Measurements from ENCODE around the gene TIAM1.

The TIAM1 gene

DNA sequence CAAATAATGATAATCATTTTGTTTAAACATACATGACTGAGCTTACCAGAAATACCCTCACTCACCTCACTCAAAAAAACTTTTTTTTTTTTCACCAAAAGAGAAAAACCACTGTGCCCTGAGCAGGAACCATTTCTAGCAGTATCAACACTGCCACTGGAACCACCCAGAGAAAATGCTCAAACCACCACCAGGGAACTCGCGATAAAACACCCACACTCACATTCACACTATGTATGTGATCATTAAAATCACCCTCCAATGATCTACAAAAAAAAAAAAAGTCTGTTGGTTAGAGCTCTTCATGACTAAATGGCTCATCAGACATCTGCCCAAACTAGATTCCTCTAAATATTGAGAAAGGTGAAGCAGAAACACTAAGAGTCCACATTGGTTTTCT is 11.5 kb downstream of the TIAM1 start:
- DNase-seq (ENCODE audit: low spot score), result no peak

DNA sequence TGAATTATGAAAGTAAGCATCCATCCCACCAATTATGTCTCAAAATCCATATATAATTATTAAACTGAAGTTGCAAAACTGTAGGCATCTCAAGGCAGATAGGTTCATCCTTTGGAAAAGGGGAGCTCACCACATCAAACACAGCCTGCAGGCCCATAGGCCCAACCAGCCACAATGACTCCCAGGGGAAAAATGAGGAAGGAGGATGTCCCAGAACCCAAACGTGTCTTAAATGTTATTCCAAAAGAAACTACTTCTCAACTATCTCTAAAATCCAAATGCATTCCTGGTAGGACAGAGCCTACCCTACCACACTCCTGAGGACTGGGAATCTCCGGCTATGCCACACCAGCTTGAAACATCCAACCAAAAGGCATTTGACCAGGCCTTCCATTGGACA is 12.8 kb downstream of the TIAM1 start:
- DNase-seq (ENCODE audit: low spot score), result no peak

DNA sequence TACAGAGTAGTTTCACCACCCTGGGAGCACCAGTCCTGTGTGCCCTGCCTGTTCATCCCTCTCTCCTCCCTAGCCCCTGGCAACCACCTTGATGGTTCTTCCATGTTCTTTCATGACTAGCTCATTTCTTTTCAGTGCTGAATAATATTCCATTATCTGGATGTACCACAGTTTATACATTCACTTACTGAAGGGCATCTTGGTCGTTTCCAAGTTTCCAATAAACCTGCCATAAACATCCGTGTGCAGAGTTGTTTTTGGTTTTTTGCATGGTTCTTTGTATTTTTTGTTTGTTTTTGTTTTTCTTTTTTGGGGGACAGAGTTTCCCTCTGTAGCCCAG is 13.9 kb downstream of the TIAM1 start:
- no peak for DNase-seq (ENCODE audit: low spot score)

DNA sequence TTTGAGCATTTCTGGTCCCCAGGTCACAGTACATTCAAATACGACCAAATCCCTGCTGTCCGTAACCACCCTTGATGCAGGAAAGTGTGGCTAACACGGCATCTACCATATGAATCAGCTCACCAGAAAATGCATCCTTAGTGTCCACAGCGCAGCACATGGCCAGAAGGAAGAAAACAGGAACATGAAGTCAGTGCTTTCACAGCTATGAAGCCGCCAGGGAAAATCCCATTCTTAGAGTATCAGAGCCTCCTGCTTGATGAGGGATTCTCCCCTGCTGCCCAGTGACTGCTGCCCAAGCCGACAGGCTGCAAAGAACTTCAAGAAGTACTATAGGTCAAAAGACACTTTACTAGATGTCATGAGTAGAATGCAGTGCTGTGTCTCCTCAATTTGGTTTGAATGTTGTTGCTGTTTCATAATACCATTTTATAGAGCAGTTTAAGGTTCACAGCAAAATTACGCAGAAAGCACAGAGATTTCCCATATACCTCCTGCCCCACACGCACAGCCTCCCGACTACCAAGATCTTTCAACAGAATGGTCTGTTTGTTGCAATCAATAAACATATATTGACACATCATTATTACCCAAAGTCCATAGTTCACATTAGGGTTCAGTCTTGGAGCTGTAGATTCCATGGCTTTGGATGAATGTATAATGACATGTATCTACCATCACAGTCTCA is 14.5 kb downstream of the TIAM1 start:
- DNase-seq (ENCODE audit: low spot score), result no peak

DNA sequence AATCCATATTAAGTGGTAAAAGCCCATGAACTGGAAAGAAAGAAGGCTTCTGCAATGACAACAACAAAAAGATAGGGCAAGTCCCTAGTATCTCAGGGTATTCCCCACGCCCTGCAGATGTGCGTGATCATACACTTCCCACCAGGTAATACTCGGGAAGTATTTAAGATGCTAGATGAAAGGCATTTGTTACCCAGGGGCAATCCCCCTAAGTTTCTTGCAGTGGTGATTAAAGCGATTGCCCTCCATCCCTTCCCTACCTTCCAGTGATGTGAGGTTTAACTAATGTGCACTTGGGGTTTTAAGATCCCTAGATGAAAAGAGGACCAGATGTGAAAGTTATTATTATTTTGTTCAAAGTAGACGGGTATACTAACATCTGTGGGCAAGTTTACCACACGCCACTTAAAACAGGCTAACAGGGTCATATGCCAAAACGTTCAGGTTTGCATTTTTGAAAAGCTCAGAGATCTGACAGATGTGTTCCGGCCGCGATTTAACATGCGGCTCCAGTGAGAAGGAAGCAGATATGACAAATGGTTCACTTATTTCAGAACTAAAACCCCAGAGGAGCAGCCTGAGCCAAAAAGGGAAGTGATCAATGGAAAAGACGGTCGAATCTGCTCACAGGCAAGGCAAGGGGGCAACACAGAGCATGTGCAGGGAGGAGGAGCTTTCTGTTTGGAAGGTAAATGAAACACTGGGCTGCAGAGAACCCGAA is 17.4 kb downstream of the TIAM1 start:
- DNase-seq (ENCODE audit: low spot score), result peak; percentile 74

DNA sequence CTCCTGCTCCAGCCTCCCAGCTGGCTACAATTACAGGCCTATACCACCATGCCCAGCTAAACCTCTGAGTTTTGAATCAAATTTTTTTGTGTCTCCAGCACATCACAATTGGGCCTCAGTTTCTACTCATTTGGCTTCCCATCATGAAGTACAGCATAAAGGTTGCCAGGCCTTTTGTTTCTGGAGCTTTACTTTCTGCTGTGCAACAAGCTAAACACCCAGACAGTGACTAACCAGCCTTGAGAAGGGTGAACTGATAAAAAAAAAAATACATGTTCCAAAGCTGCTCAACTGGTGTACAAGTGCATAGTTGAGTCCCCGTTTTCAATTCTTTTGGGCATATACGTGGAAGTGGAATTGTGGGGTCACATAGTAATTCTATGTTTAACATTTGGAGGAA is 25.1 kb downstream of the TIAM1 start:
- no peak for DNase-seq (ENCODE audit: low spot score)

DNA sequence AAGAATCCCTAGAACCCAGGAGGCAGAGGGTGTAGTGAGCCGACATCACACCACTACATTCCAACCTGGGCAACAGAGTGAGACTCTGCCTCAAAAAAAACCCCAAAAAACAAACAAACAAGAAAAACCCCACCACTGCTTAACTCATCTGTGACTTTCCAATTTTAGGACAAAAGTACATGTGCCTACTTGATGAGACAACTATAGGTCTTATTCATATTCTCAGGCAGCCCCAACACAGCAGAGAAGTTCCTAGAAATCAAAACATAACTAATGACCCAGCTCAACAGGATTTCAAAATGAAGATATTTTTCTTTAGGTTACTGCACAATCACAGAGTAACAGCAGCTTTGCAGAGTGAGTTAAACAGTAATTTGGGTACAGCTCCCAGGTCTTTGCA is 26.4 kb downstream of the TIAM1 start:
- no peak for DNase-seq (ENCODE audit: low spot score)

DNA sequence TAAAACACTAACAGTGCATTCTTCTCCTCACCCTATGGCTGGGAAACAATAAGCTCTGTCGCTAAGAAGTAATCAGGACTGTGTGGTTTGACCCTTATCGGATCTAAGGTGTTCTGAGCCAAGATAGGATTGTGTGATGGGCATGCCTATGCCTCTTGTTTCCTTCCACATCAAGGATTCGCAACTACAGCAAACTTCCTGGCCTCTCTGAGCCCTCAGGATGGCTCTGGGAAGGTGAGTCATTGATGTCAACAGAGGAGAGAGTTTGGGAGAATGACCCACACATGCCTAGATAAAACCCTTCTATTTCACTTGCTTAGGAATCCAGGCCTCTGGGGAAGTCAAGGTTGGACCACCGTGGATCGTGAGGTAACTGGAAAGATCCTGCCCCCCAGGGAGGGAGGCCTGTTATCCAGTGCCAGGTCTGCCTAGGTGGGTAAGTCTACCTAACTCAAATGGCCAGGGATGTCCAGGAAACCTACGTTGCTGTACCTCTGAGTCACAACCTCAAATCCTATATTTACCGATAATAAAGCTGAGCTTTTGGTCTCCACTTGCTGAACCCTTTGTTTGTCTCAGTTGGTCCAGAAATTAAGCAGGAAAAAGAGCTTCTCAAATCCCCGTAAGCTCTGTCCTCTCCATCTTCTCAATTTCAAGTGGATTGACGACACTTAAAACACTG is 27.4 kb downstream of the TIAM1 start:
- DNase-seq (ENCODE audit: low spot score), result no peak

DNA sequence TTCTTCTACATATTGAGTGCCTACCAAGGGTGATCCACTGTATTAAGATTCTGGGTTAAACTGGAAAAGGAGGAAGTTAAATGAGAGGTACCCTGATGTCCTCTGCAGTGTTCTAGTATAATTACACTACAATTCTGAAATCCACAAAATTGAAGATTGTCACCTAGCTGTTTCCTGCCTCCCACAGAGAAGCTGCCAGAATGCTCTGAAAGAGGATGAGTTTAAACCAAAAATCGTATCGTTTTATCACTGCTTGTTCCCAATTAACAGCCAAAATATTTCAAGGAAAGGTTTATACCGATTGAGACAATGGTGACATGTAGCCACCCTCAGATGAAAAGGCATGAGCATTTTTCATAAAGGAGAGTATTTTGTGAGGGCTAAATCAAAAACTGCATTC is 28.0 kb downstream of the TIAM1 start:
- DNase-seq (ENCODE audit: low spot score), result no peak

DNA sequence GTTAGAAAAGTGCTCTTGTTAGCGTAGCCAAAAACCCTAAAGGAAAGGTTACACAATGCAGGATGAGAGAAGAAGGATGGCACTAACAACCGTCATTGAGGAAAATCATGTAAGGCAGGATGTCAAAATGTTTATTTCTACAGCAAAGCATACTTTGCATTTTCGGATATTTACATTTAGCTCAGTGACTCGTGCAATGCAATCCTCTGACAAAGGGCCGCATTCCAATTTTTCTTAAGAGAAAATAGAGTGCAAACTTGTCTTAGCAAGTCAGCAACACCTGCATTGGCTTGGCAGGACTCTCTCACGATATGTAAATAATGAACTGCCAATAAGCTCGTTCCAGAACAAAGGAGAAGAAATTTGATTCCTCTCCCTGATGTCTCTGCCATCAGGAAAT is 33.3 kb downstream of the TIAM1 start:
- no peak for DNase-seq (ENCODE audit: low spot score)

DNA sequence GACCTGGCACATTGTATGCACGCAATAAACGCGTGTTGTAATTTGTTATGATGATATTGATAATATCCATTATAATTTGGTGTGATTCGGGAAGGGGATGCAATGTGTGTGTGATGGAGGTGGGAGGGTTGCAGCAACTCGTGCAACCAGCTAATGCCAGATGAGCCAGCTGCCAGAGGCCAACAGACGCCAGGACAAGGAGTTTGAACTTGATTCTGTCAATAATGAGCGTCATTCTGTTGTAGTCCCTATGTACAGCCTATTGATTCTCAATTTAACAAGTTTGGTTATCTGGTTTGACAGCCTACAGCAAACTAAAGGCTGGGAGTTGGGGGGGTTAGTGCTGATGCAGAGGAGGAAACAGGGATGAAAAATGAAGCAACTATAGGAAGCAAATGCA is 35.5 kb downstream of the TIAM1 start:
- DNase-seq (ENCODE audit: low spot score), result no peak

DNA sequence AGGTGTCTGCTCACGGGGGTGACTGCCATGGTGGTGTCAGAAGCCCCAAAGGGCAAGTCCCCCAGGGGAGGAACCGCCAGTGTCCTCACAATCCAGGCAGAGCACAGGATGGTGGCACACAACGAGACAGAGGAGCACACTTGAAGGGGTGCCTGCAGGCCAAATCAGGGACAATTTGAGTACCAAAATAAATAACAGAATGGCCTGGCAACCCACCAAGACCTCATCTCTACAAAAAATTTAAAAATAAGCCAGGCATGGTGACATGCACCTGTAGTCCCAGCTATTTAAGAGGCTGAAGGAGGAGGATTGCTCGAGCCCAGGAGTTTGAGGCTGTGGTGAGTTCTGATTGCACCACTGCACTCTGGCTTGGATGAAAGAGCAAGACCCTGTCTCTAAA is 38.2 kb downstream of the TIAM1 start:
- no peak for DNase-seq (ENCODE audit: low spot score)

DNA sequence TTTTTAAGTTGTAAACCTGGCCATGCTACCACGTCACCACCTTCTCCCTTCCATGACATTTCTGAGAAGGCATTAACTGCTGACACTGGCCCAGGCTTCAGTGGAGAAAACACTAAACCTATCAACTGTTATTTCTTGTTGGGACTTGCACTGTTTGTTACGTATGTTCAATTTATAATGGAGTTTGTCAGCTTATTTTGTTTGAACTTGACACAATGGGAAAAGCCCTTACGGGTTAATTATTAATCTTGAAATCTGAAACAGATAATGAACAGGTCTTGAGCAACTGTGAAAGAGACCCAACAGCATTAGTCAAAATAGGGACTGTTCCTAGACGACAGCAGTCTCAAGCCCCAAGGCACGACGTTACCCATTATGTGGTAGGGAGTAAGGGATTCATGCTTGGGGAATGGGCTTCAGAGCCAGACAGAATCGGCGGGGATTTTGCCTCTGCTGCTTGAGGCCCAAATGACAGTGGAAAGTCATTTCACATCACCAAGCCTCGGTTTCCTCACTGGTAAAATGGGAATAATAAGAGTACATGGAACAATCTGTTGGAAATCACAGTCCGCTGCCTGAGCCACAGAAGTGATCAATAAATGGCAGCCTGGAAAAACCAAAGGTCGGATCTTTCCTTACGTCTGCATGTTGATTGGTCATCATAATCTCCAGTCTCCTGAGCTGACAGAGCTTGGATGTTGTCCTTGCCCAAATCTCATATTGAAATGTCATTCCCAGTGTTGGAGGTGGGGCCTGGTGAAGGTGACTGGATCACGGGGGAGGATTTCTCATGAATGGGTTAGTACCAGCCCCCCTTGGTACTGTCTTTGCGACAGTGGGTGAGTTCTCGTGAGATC is 44.5 kb downstream of the TIAM1 start:
- DNase-seq (ENCODE audit: low spot score), result no peak

DNA sequence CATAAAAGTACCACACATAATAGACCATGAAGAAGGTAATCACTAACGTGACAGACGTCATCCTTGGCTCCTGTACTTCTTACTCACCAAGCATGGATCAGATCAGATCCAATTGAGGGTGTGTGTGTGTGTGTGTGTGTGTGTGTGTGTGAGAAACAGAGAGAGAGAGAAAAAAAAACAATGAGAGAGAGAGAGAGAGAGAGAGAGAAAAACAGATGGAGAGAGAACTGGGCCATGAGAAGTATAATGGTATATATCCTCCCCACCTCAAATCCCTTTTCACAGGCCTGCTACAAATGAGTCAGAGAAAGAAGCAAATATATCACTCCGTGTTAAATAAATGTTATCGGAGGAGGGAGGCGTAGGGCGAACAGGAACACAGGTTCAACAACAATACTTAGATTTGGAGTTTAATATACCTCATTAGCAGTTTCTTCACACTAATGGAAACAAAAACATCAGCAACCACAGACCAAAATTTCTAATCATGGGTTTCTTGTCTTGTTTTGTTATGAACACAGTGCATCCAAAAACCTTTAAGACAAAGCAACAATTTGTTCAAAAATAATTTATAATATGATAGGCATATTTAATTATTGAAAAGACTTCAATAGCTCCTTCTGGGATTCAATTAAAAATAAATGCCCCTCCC is 45.3 kb downstream of the TIAM1 start:
- DNase-seq (ENCODE audit: low spot score), result no peak

DNA sequence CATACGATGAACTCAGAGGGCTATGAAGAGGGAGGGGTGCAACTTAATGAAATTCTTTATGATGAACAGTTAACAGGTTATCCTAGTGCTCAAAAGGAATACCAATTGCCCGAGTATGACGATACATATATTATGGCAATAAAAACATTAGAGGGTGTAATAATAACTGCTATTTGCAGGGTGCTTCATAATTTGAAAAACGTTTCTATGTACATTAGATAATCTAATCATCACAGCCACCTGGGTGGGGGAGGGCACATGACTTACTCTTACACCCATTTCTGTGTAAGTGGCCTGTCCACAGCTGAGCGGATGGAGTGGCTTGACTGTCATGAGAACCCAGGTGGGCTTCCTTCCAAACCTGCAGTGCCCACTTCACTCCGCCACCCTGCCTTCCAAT is 46.3 kb downstream of the TIAM1 start:
- DNase-seq (ENCODE audit: low spot score), result no peak

DNA sequence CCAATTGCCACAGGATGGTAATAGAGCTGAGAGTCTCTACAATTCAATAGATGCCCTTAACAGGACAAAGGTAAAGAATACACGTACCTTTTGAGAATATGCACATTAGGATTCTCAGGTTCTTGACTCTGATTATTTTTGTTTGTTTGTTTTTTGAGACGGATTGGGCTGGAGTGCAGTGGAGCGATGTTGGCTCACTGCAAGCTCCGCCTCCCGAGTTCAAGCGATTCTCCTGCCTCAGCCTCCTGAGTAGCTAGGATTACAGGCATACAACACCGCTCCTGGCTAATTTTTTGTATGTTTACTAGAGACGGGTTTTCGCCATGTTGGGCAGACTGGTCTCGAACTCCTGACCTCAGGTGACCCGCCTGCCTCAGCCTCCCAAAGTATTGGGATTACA is 48.4 kb downstream of the TIAM1 start:
- no peak for DNase-seq (ENCODE audit: low spot score)

DNA sequence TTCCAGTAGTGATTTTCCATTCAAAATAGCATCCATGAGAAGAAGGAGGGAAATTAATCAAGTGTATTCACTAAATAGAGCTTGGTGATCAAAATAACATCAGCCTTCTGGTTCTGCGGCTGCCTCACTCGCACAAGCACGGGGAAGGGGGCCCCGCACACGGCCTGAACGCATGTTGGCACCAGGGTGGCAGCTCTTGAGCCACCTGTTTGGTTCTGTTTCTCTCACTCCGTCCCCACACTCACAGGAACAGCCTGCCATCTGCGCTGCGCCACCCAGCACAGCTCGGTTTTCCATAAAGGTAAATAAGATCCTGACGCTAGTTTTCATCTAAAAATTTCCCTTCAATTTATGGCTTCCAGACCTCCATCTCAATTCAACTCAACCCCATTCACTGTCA is 49.4 kb downstream of the TIAM1 start:
- DNase-seq (ENCODE audit: low spot score), result no peak

DNA sequence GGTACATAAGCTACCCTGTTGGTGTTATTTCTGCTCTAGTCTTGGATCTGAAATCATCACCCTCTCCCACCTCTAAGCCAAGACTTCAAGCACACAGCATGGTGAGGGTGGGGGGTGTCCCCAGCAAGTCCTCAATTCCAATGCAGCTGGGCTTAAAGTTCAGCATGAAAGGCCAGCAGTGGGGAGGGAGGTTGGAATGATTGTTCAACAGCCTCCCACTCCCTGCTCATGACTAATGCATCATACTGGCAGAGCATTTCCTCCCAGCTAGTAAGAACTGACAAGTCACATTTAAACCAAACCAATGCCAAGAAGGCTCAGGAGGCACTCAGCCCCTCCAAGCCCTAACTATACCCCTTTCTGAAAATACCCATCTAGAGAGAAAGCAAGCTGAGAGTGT is 50.1 kb downstream of the TIAM1 start:
- peak; percentile 24 for DNase-seq (ENCODE audit: low spot score)

DNA sequence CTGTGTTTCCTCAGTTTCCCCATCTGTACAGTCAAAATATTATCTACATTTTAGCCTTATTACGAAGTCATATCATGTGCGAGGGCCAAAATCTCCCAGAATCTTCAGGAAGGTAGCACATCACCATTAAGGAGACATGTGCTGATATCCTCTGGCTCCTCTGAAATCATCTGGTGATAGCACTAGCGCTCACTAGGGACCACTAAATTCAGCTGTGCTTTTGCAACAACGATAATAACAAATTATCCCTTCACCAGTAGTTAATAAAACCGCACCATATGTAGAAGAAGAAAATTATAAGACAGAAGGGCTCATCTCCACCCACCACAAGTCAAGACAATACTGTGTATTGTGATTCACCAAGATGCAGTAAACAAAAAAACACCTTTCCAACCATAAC is 53.3 kb downstream of the TIAM1 start:
- no peak for DNase-seq (ENCODE audit: low spot score)

DNA sequence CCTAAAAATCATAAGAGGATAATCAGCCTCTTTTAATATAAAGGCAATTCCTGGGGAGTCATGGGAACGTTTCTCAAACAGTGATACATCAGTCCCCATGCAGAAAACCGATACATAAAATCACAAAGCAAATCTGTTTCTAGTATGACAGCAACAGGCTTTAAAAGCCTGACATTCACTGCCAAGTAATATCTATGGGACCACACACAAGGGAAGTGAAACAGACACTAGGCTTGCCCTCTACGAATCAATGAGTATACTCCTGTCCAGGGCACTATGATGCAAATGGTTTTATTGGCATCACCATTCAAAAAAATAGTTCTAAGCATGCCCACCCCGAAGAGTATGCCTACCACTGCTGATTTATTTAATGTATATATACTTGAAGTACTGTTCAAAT is 54.4 kb downstream of the TIAM1 start:
- DNase-seq (ENCODE audit: low spot score), result no peak

DNA sequence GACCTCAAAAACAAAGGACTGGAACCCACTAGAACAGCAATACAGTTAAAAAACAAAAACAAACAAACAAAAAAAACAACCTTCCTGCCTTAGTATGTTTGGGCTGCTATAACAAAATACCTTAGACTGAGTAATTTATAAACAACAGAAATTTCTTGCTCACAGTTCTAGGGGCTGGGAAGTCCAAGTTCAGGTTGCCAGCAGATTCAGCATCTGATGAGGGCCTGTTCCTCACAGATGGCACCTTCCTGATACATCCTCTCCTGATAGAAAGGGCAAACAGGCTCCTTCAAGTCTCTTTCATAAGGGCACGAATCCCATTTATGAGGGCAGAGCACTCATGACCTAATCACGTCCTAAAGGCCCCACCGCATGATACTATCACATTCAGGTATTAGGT is 55.9 kb downstream of the TIAM1 start:
- DNase-seq (ENCODE audit: low spot score), result no peak

DNA sequence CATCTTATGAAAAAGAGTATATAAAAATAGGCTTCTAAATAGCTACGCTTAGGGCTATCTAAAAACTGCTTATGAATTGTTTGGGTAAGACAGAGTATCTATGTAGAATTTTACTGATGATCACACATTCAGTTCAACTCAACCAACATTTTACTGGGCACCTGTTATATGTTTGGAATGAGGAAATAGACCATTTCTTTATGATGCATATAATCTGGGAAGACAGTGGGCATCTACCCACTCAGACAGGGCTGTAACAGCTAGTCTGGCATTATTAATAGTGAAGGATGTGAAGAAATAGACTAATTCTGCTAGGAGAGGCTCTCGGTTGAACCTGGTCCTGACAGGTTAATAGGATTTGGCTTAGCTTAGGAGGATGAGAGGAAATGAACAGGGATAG is 56.9 kb downstream of the TIAM1 start:
- DNase-seq (ENCODE audit: low spot score), result no peak

Measured in activated CD4-positive, alpha-beta T cell treated with anti-CD3 and anti-CD28 coated beads, Interleukin-2, Interleukin-4, amounts not matched to agents 100 ng/mL and 50 ng/mL, durations not matched to agents 16 hours and 8 hours (primary cell).